Testis (tissue), 2 donors: ENCODE measurements around the gene NRCAM.
"Not testable (repeated sequence)": the region's sequence is repeated elsewhere in the genome, so short reads cannot be mapped to it uniquely, and the experiment has no call there.

Source experiments
- POLR2A ChIP-seq: fragments of 450-650 bp; IDR thresholded peaks from one replicate; pipeline ENCODE4 v1.6.1; 2017; ENCODE audit warnings: antibody characterized with exemption, mild to moderate bottlenecking, moderate library complexity
- TF ChIP-seq, protein P1 (sequence below), 3 experiments: fragments of 450-650 bp in 2 of 3; fragments of 200-600 bp in 1 of 3; sonication (generic) in 1 of 3; IDR thresholded peaks; one replicate each; pipeline ENCODE4 v1.5.1; 2016 to 2019; ENCODE audit warnings: antibody characterized with exemption in 3 of 3, mild to moderate bottlenecking in 2 of 3, moderate library complexity in 1 of 3

DNA sequence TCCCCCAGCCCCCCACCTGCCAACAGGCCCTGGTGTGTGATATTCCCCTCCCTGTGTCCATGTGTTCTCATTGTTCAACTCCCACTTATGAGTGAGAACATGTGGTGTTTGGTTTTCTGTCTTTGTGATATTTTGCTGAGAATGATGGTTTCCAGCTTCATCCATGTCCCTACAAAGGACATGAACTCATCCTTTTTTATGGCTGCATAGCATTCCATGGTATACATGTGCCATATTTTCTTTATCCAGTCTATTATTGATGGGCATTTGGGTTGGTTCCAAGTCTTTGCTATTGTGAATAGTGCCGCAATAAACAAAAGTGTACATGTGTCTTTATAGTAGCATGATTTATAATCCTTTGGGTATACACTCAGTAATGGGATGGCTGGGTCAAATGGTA is 183.3 kb downstream of the NRCAM start:
- TF ChIP-seq, protein P1, sequence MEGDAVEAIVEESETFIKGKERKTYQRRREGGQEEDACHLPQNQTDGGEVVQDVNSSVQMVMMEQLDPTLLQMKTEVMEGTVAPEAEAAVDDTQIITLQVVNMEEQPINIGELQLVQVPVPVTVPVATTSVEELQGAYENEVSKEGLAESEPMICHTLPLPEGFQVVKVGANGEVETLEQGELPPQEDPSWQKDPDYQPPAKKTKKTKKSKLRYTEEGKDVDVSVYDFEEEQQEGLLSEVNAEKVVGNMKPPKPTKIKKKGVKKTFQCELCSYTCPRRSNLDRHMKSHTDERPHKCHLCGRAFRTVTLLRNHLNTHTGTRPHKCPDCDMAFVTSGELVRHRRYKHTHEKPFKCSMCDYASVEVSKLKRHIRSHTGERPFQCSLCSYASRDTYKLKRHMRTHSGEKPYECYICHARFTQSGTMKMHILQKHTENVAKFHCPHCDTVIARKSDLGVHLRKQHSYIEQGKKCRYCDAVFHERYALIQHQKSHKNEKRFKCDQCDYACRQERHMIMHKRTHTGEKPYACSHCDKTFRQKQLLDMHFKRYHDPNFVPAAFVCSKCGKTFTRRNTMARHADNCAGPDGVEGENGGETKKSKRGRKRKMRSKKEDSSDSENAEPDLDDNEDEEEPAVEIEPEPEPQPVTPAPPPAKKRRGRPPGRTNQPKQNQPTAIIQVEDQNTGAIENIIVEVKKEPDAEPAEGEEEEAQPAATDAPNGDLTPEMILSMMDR (IDR thresholded peaks at IDR 0.05): not testable (repeated sequence)
- TF ChIP-seq POLR2A: not testable (repeated sequence)
